ENCODE measurements around the gene HUWE1. TPM values are rescaled to one million over a fixed set of nuclear protein-coding genes. Genes with fewer than 3 reads are reported as not detected.

Gene HUWE1
- total RNA-seq, 2 experiments from 2014 or later, result 116 to 269 TPM

DNA sequence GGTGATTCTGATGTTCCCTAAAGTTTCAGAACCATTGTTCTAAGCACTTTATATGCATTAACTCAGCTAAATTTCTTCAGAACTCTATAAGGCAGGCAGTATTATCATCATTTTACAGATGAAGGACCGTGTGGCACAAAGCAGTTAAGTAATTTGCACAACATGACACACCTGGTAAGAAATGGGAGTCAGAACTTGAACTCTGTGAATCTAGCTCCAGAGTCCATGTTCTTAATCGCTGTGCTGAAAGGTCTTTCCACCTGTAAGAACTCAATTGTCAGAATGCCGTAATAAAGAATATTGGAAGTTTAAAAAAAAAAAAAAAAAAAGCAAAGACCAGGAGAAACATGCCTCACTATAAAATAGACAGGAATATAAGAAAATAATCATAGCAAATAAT lies 9.2 kb downstream of the HUWE1 start:
- Histone ChIP-seq H3K27ac (ENCODE audit: low read depth, low read length, poor library complexity, severe bottlenecking) (no peak overlapping the region), H2AFZ (ENCODE audit: low read length) (no peak overlapping the region), H3K4me2 (ENCODE audit: low read length) (no peak overlapping the region), H3K4me1 (ENCODE audit: insufficient read depth, low read length, poor library complexity, severe bottlenecking) (peaks cover 3% of the 10 kb centered on the region), H3K9me2 (ENCODE audit: insufficient read depth, low read length) (no peaks in the 10 kb centered on the region), H3K4me3 (ENCODE audit: low read depth, low read length, poor library complexity, severe bottlenecking) (no peak overlapping the region), H4K20me1 (ENCODE audit: insufficient read depth, low read length) (peaks cover 38% of the 10 kb centered on the region), H3K36me3 (ENCODE audit: insufficient read depth, low read length) (peaks cover 98% of the 10 kb centered on the region), H3K79me2 (ENCODE audit: insufficient read depth, low read depth, low read length) (peaks cover 97% of the 10 kb centered on the region), H3K9me3 (ENCODE audit: low read length) (no peaks in the 10 kb centered on the region)
- BruUV-seq (replicated peaks), result TSS peak; percentile 1
- TF ChIP-seq, protein P1, sequence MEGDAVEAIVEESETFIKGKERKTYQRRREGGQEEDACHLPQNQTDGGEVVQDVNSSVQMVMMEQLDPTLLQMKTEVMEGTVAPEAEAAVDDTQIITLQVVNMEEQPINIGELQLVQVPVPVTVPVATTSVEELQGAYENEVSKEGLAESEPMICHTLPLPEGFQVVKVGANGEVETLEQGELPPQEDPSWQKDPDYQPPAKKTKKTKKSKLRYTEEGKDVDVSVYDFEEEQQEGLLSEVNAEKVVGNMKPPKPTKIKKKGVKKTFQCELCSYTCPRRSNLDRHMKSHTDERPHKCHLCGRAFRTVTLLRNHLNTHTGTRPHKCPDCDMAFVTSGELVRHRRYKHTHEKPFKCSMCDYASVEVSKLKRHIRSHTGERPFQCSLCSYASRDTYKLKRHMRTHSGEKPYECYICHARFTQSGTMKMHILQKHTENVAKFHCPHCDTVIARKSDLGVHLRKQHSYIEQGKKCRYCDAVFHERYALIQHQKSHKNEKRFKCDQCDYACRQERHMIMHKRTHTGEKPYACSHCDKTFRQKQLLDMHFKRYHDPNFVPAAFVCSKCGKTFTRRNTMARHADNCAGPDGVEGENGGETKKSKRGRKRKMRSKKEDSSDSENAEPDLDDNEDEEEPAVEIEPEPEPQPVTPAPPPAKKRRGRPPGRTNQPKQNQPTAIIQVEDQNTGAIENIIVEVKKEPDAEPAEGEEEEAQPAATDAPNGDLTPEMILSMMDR (conservative IDR thresholded peaks at IDR 0.05; ENCODE audit: low read length), result no peak
- no peak for TF ChIP-seq EZH2phosphoT487 (IDR thresholded peaks at IDR 0.05; ENCODE audit: borderline replicate concordance, low read depth, low read length)
- DNase-seq (ENCODE audit: low spot score), result no peak
- ChIA-PET CTCF (ENCODE audit: unreplicated experiment) (no interaction called here), POLR2A (no interaction called here)
- intact Hi-C loops (cut with micrococcal nuclease; ENCODE audit: unreplicated experiment), result no loop called here

DNA sequence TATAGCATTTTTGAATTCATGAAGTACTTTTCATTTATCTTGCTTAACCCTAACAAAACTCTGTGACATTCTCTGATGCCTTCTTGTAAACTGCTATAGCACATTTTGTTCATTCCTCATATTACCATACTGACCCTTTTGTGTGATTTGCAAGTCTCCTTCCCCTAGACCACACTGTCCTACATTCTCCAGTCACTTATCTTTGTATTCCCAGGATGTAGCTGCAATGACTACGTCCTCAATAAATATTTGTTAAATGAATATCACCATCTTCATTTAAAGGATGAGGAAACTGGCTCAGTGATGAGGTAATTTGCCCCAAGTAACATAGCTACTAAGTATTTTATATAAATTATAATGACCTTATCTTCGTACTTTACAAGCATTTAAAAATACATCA lies 11.9 kb downstream of the HUWE1 start:
- H3K36me3 ChIP-seq (ENCODE audit: insufficient read depth, low read length), result peaks cover 97% of the 10 kb centered on the region
- ChIA-PET CTCF (ENCODE audit: unreplicated experiment) (no interaction called here), POLR2A (interaction anchor here (0.6 kb wide), 1 partner anchor 10 kb away, joined by 4 read pairs; no protein-coding TSS in a partner anchor)
- no peaks in the 10 kb centered on the region for H3K4me1 ChIP-seq (ENCODE audit: insufficient read depth, low read length, poor library complexity, severe bottlenecking)
- H2AFZ ChIP-seq (ENCODE audit: low read length), result no peak overlapping the region
- H3K4me3 ChIP-seq (ENCODE audit: low read depth, low read length, poor library complexity, severe bottlenecking), result no peak overlapping the region
- peaks cover 20% of the 10 kb centered on the region for H4K20me1 ChIP-seq (ENCODE audit: insufficient read depth, low read length)
- H3K9me3 ChIP-seq (ENCODE audit: low read length), result no peaks in the 10 kb centered on the region
- TF ChIP-seq, protein P1 (conservative IDR thresholded peaks at IDR 0.05; ENCODE audit: low read length), result no peak
- no peak for TF ChIP-seq EZH2phosphoT487 (IDR thresholded peaks at IDR 0.05; ENCODE audit: borderline replicate concordance, low read depth, low read length)
- no peak overlapping the region for H3K4me2 ChIP-seq (ENCODE audit: low read length)
- DNase-seq (ENCODE audit: low spot score), result no peak
- no peak overlapping the region for H3K27ac ChIP-seq (ENCODE audit: low read depth, low read length, poor library complexity, severe bottlenecking)
- no peaks in the 10 kb centered on the region for H3K9me2 ChIP-seq (ENCODE audit: insufficient read depth, low read length)
- intact Hi-C loops (cut with micrococcal nuclease; ENCODE audit: unreplicated experiment), result no loop called here
- BruUV-seq (replicated peaks), result no TSS peak
- H3K79me2 ChIP-seq (ENCODE audit: insufficient read depth, low read depth, low read length), result peaks cover 91% of the 10 kb centered on the region

- no peak overlapping the region for H3K4me2 ChIP-seq (ENCODE audit: low read length)
- BruUV-seq (replicated peaks), result no TSS peak
- ChIA-PET CTCF (ENCODE audit: unreplicated experiment) (no interaction called here), POLR2A (interaction anchor here (0.7 to 2.3 kb wide), 3 partner anchors 13 to 71 kb away, joined by 3 to 5 read pairs (median 4); no protein-coding TSS in a partner anchor)
- TF ChIP-seq EZH2phosphoT487 (IDR thresholded peaks at IDR 0.05; ENCODE audit: borderline replicate concordance, low read depth, low read length), result no peak
- TF ChIP-seq, protein P1 (conservative IDR thresholded peaks at IDR 0.05; ENCODE audit: low read length), result no peak
- H3K36me3 ChIP-seq (ENCODE audit: insufficient read depth, low read length), result peaks cover 96% of the 10 kb centered on the region
- H2AFZ ChIP-seq (ENCODE audit: low read length), result no peak overlapping the region
- no peaks in the 10 kb centered on the region for H3K9me2 ChIP-seq (ENCODE audit: insufficient read depth, low read length)
- peaks cover 7% of the 10 kb centered on the region; the same call in 1 of the 2 replicates for H4K20me1 ChIP-seq (ENCODE audit: insufficient read depth, low read length)
- H3K27ac ChIP-seq (ENCODE audit: low read depth, low read length, poor library complexity, severe bottlenecking), result no peak overlapping the region
- H3K4me3 ChIP-seq (ENCODE audit: low read depth, low read length, poor library complexity, severe bottlenecking), result no peak overlapping the region
- peaks cover 88% of the 10 kb centered on the region; the same call in 1 of the 2 replicates for H3K79me2 ChIP-seq (ENCODE audit: insufficient read depth, low read depth, low read length)
- DNase-seq (ENCODE audit: low spot score), result no peak
- no peaks in the 10 kb centered on the region for H3K9me3 ChIP-seq (ENCODE audit: low read length)
- intact Hi-C loops (cut with micrococcal nuclease; ENCODE audit: unreplicated experiment), result no loop called here
- no peaks in the 10 kb centered on the region for H3K4me1 ChIP-seq (ENCODE audit: insufficient read depth, low read length, poor library complexity, severe bottlenecking)
These were observed 17.3 kb downstream of the HUWE1 start for GRCh38 chrX:53669258-53669657.
